GM12878 (cell line): ENCODE results near the gene UBASH3B. TPM values are rescaled to one million over a fixed set of nuclear protein-coding genes. Genes with fewer than 3 reads are reported as not detected.
A peak's percentile ranks its signal among the peaks of the same experiment; 100 is the strongest.

Source experiments
- BHLHE40 ChIP-seq, 2 experiments: fragments of 450-650 bp in 1 of 2; IDR thresholded peaks; 2 replicates each; pipeline ENCODE4 v1.6.1; 2011 to 2017; ENCODE audit warnings: low read depth in 2 of 2, borderline replicate concordance in 1 of 2, improper control_type of control experiment in 1 of 2, low read length in 1 of 2, mild to moderate bottlenecking in 1 of 2
- CTCF ChIP-seq, 3 experiments: IDR thresholded peaks in 2 of 3; conservative IDR thresholded peaks in 1 of 3; 2 replicates each; pipeline ENCODE4 v1.5.1; 2011; ENCODE audit warnings: low read depth in 3 of 3, low read length in 3 of 3, mild to moderate bottlenecking in 3 of 3, control low read depth in 2 of 3, moderate library complexity in 2 of 3, inconsistent platforms in 1 of 3, mixed read lengths in 1 of 3; ENCODE audit not compliant: control insufficient read depth in 2 of 3, insufficient read depth in 1 of 3; ENCODE audit errors: extremely low read depth in 1 of 3
- IKZF1 ChIP-seq: fragments of 450-650 bp; conservative IDR thresholded peaks from 2 replicates; pipeline ENCODE4 v1.6.1; 2017; ENCODE audit warnings: antibody characterized with exemption, mild to moderate bottlenecking
- NBN ChIP-seq: fragments of 450-650 bp; IDR thresholded peaks from 2 replicates; pipeline ENCODE4 v1.6.1; 2016
- RELB ChIP-seq: fragments of 450-650 bp; IDR thresholded peaks from 2 replicates; pipeline ENCODE4 v1.6.1; 2017; ENCODE audit warnings: low read depth, mild to moderate bottlenecking, moderate library complexity
- RUNX3 ChIP-seq: IDR thresholded peaks from 2 replicates; pipeline ENCODE4 v1.6.1; 2012; ENCODE audit warnings: low read length, inconsistent platforms
- SMAD5 ChIP-seq: IDR thresholded peaks from 2 replicates; pipeline ENCODE4 v1.6.1; 2016; ENCODE audit warnings: antibody characterized with exemption, low read depth
- WRNIP1 ChIP-seq: IDR thresholded peaks from 2 replicates; pipeline ENCODE4 v1.6.1; 2011; ENCODE audit warnings: low read depth, low read length, improper control_type of control experiment, borderline replicate concordance
- ZNF24 ChIP-seq: fragments of 450-650 bp; IDR thresholded peaks from 2 replicates; pipeline ENCODE4 v1.6.1; 2017; ENCODE audit warnings: antibody characterized with exemption, mild to moderate bottlenecking
- polyA plus RNA-seq, 11 experiments: library from polyadenylated mRNA; depleted of rRNA in 4 of 11; unstranded in 6 of 11; stranded (reverse) in 5 of 11; fragments of >200 nt; fragmentation: Nextera tagmentation in 4 of 11; fragmentation: Illumina TruSeq in 1 of 11; extraction: Ambion mirVana in 4 of 11; extraction: Trizol in 1 of 11; gene quantifications; 1 replicate in 1 of 11; 2 replicates in 10 of 11; pipeline versions ENCODE4 v1.2.1 to v1.2.3, GENCODE V29; 2011 to 2016; ENCODE audit warnings: inconsistent platforms in 2 of 11, missing spikeins in 2 of 11, low read depth in 1 of 11
- total RNA-seq, 4 experiments: library from RNA; depleted of rRNA in 3 of 4; stranded (reverse); fragments of >200 nt in 3 of 4; fragmentation: Illumina TruSeq in 1 of 4; extraction: Trizol in 1 of 4; gene quantifications; 2 replicates each; pipeline versions ENCODE4 v1.2.1 to v1.2.3, GENCODE V29; 2013 to 2021
- TF ChIP-seq, protein P1 (sequence below): IDR thresholded peaks from 2 replicates; pipeline ENCODE4 v1.6.1; 2011; ENCODE audit warnings: low read depth, mild to moderate bottlenecking, low read length, moderate library complexity, borderline replicate concordance; ENCODE audit errors: extremely low read depth

Gene UBASH3B
- total and polyA plus RNA-seq, 10 of the 15 experiments (the other 5 are each of a cell fraction or from before 2014, with no cell fraction given), result 0.18 to 3.3 (median 0.57) TPM

GRCh38 chr11:122843281-122844141 lies 188.0 kb downstream of the UBASH3B start (continued):
- 0 out of 2 replicates have a peak, but pooled peaks have one; percentile 30 for TF ChIP-seq RELB
- no peak for TF ChIP-seq ZNF24
- TF ChIP-seq, protein P1, sequence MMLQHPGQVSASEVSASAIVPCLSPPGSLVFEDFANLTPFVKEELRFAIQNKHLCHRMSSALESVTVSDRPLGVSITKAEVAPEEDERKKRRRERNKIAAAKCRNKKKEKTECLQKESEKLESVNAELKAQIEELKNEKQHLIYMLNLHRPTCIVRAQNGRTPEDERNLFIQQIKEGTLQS, result no peak
- TF ChIP-seq CTCF (IDR thresholded peaks at IDR 0.05 in 2 of 3, conservative IDR thresholded peaks at IDR 0.05 in 1 of 3; ENCODE audit: control insufficient read depth in 2 of 3, extremely low read depth in 1 of 3, insufficient read depth in 1 of 3, low read depth in 3 of 3, low read length in 3 of 3), result no peak
- TF ChIP-seq NBN, result peak; percentile 53; the same call in 1 of the 2 replicates
- peak; percentile 43 for TF ChIP-seq RUNX3
- peak in 1 of 2 experiments; percentile 30; a peak in 1 of 4 replicates for TF ChIP-seq BHLHE40 (IDR thresholded peaks at IDR 0.05; ENCODE audit: borderline replicate concordance in 1 of 2, low read depth in 2 of 2, low read length in 1 of 2)
- TF ChIP-seq IKZF1, result peak; percentile 67
- no peak for TF ChIP-seq WRNIP1
- TF ChIP-seq SMAD5, result no peak
